IMR-90 (cell line): Measurements from ENCODE around the gene JAKMIP1. TPM values are rescaled to one million over a fixed set of nuclear protein-coding genes. Genes with fewer than 3 reads are reported as not detected.

ENCODE experiments used
- ATAC-seq: fragments of 200-7000 bp; cut with Tn5 transposase; 2 replicates; pipeline ENCODE4 v1.9.1; 2020; ENCODE audit warnings: low read depth, mild to moderate bottlenecking, moderate library complexity
- BruUV-seq: library from RNA; stranded (reverse); fragments of 400-500 nt; replicated peaks from 2 replicates; lab custom pipeline; 2021; lab: Mats Ljungman, UMichigan
- CTCF ChIA-PET: fragments of 300-600 bp; formaldehyde crosslinking; extraction: SDS; loops from one replicate; lab custom pipeline; 2021; ENCODE audit warnings: antibody characterized with exemption; lab: Yijun Ruan, JAX
- POLR2A ChIA-PET: fragments of 300-600 bp; sonication (Branson Sonifier 250); formaldehyde crosslinking; loops from one replicate; lab custom pipeline; 2022; ENCODE audit warnings: antibody characterized with exemption; ENCODE audit not compliant: unreplicated experiment; lab: Charles Lee
- DNase-seq: peaks from one replicate; pipeline ENCODE4 v3.0.0; 2013
- H2AFZ ChIP-seq: replicated peaks from 2 replicates; pipeline ENCODE3; 2013; ENCODE audit warnings: low read length, mild to moderate bottlenecking; ENCODE audit not compliant: poor library complexity
- H2AK5ac ChIP-seq: 2 replicates; pipeline ENCODE4 v1.6.1; 2013; ENCODE audit warnings: low read depth, low read length, inconsistent platforms
- H2AK9ac ChIP-seq: replicated peaks from 2 replicates; pipeline ENCODE3; 2013; ENCODE audit warnings: mild to moderate bottlenecking, low read depth, low read length, moderate library complexity; ENCODE audit not compliant: poor library complexity
- H2BK120ac ChIP-seq: 2 replicates; pipeline ENCODE4 v1.6.1; 2013; ENCODE audit warnings: low read depth, low read length, inconsistent platforms
- H2BK15ac ChIP-seq: 3 replicates; pipeline ENCODE4 v1.6.1; 2013; ENCODE audit warnings: low read depth, low read length, inconsistent platforms
- H2BK20ac ChIP-seq: 2 replicates; pipeline ENCODE4 v1.6.1; 2013; ENCODE audit warnings: low read depth, mild to moderate bottlenecking, inconsistent platforms, low read length, moderate library complexity
- H2BK5ac ChIP-seq: 2 replicates; pipeline ENCODE4 v1.6.1; 2013; ENCODE audit warnings: mild to moderate bottlenecking, low read depth, low read length, inconsistent platforms; ENCODE audit not compliant: poor library complexity, severe bottlenecking
- H3K14ac ChIP-seq: replicated peaks from 2 replicates; pipeline ENCODE4 v1.6.1; 2013; ENCODE audit warnings: low read depth, low read length, inconsistent platforms
- H3K18ac ChIP-seq: 2 replicates; pipeline ENCODE4 v1.6.1; 2013; ENCODE audit warnings: low read depth, low read length, control low read depth
- H3K23ac ChIP-seq: 2 replicates; pipeline ENCODE4 v1.6.1; 2013; ENCODE audit warnings: low read depth, low read length, inconsistent platforms
- H3K27ac ChIP-seq: 2 replicates; pipeline ENCODE4 v1.5.1; 2013; ENCODE audit warnings: mild to moderate bottlenecking, control low read depth, low read length; ENCODE audit not compliant: insufficient read depth
- H3K27me3 ChIP-seq: 2 replicates; pipeline ENCODE4 v1.6.1; 2013; ENCODE audit warnings: low read length; ENCODE audit not compliant: control insufficient read depth, insufficient read depth
- H3K36me3 ChIP-seq: 2 replicates; pipeline ENCODE4 v1.6.1; 2013; ENCODE audit warnings: low read length, mixed read lengths; ENCODE audit not compliant: control insufficient read depth, insufficient read depth
- H3K4ac ChIP-seq: 2 replicates; pipeline ENCODE4 v1.6.1; 2013; ENCODE audit warnings: low read depth, low read length, inconsistent platforms
- H3K4me1 ChIP-seq: 2 replicates; pipeline ENCODE4 v1.6.1; 2013; ENCODE audit warnings: low read length, mixed read lengths; ENCODE audit not compliant: control insufficient read depth, insufficient read depth
- H3K4me2 ChIP-seq: 2 replicates; pipeline ENCODE4 v1.6.1; 2013; ENCODE audit warnings: low read depth, mild to moderate bottlenecking, control low read depth, low read length, moderate library complexity
- H3K4me3 ChIP-seq: 2 replicates; pipeline ENCODE4 v1.5.1; 2013; ENCODE audit warnings: low read depth, mild to moderate bottlenecking, control low read depth, low read length, moderate library complexity; ENCODE audit not compliant: insufficient read depth
- H3K56ac ChIP-seq: 2 replicates; pipeline ENCODE4 v1.6.1; 2013; ENCODE audit warnings: low read length, inconsistent platforms; ENCODE audit not compliant: insufficient read depth; ENCODE audit errors: extremely low read depth
- H3K79me1 ChIP-seq, 2 experiments: 2 replicates each; pipeline ENCODE4 v1.6.1; 2013; ENCODE audit warnings: low read length in 2 of 2, inconsistent platforms in 1 of 2, low read depth in 1 of 2
- H3K9ac ChIP-seq: 2 replicates; pipeline ENCODE4 v1.6.1; 2013; ENCODE audit warnings: low read depth, low read length, control low read depth
- H3K9me1 ChIP-seq: 2 replicates; pipeline ENCODE4 v1.6.1; 2013; ENCODE audit warnings: low read length, inconsistent platforms; ENCODE audit not compliant: insufficient read depth
- H3K9me3 ChIP-seq: 2 replicates; pipeline ENCODE4 v1.6.1; 2013; ENCODE audit warnings: low read length; ENCODE audit not compliant: control insufficient read depth, insufficient read depth
- H4K20me1 ChIP-seq: 2 replicates; pipeline ENCODE4 v1.6.1; 2013; ENCODE audit warnings: low read length, inconsistent platforms; ENCODE audit not compliant: insufficient read depth
- H4K5ac ChIP-seq: 2 replicates; pipeline ENCODE4 v1.6.1; 2013; ENCODE audit warnings: mild to moderate bottlenecking, low read depth, low read length, control low read depth
- H4K8ac ChIP-seq, 2 experiments: 2 replicates each; pipeline ENCODE4 v1.6.1; 2013; ENCODE audit warnings: low read depth in 2 of 2, low read length in 2 of 2, control low read depth in 1 of 2, inconsistent platforms in 1 of 2
- H4K91ac ChIP-seq: 2 replicates; pipeline ENCODE4 v1.6.1; 2013; ENCODE audit warnings: low read depth, low read length, inconsistent platforms; ENCODE audit not compliant: insufficient read depth
- CEBPB ChIP-seq: IDR thresholded peaks from 2 replicates; pipeline ENCODE4 v1.6.1; 2012; ENCODE audit warnings: low read depth, low read length, improper control_type of control experiment
- FOS ChIP-seq: fragments of 150-350 bp; IDR thresholded peaks from 2 replicates; pipeline ENCODE4 v1.6.1; 2016; ENCODE audit warnings: low read depth, low read length
- MAFK ChIP-seq: IDR thresholded peaks from 2 replicates; pipeline ENCODE4 v1.6.1; 2012; ENCODE audit warnings: low read depth, low read length, improper control_type of control experiment
- MAZ ChIP-seq: IDR thresholded peaks from 2 replicates; pipeline ENCODE4 v1.6.1; 2012; ENCODE audit warnings: low read depth, mild to moderate bottlenecking, low read length, improper control_type of control experiment, moderate library complexity, borderline replicate concordance
- MXI1 ChIP-seq: IDR thresholded peaks from 2 replicates; pipeline ENCODE4 v1.6.1; 2012; ENCODE audit warnings: low read depth, mild to moderate bottlenecking, low read length, moderate library complexity, borderline replicate concordance
- POLR2A ChIP-seq: IDR thresholded peaks from 2 replicates; pipeline ENCODE4 v1.6.1; 2012; ENCODE audit warnings: mild to moderate bottlenecking, low read depth, low read length
- RAD21 ChIP-seq: IDR thresholded peaks from 2 replicates; pipeline ENCODE4 v1.6.1; 2012; ENCODE audit warnings: low read length, improper control_type of control experiment
- RCOR1 ChIP-seq: IDR thresholded peaks from 2 replicates; pipeline ENCODE4 v1.6.1; 2012; ENCODE audit warnings: mild to moderate bottlenecking, low read length, improper control_type of control experiment; ENCODE audit not compliant: insufficient replicate concordance
- RFX5 ChIP-seq: IDR thresholded peaks from 2 replicates; pipeline ENCODE4 v1.8.0; 2012; ENCODE audit warnings: low read depth, mild to moderate bottlenecking, low read length, moderate library complexity
- SMC3 ChIP-seq: fragments of 150-350 bp; IDR thresholded peaks from 2 replicates; pipeline ENCODE4 v1.6.1; 2016; ENCODE audit warnings: low read depth, mild to moderate bottlenecking, antibody characterized with exemption, low read length, moderate library complexity
- WGBS, 2 experiments: methylation state at CpG; one replicate each; pipeline versions ENCODE4 v1.1.5 to v1.1.7; 2013; ENCODE audit warnings: missing lambda C conversion rate in 2 of 2; ENCODE audit not compliant: insufficient read length in 1 of 2; ENCODE audit errors: extremely low coverage in 2 of 2; 5-methylcytosine and 5-hydroxymethylcytosine counted together
- dilution Hi-C: fragments of 300-500 bp; cut with HindIII; formaldehyde crosslinking; loops from one replicate; pipeline ENCODE4 v1.14.3; 2018; ENCODE audit warnings: low sequenced_read_pairs; ENCODE audit not compliant: unreplicated experiment
- in situ Hi-C: fragments of 300-500 bp; cut with MboI; formaldehyde crosslinking; loops from 3 replicates; pipeline ENCODE4 v1.14.3; 2019; ENCODE audit warnings: low sequenced_read_pairs, inconsistent platforms, mixed read lengths
- intact Hi-C: fragments of 100-400 bp; cut with micrococcal nuclease; formaldehyde crosslinking; loops from 2 replicates; pipeline ENCODE4 v1.10.0; 2022
- polyA plus RNA-seq, 3 experiments: library from polyadenylated mRNA; depleted of rRNA; stranded (reverse); fragments of >200 nt; gene quantifications; 2 replicates each; pipeline ENCODE4 v1.2.3, GENCODE V29; 2012; ENCODE audit warnings: low replicate concordance in 1 of 3
- total RNA-seq: library from RNA; depleted of rRNA; stranded (reverse); fragments of >200 nt; gene quantifications from 2 replicates; pipeline ENCODE4 v1.2.3, GENCODE V29; 2012
- TF ChIP-seq, protein P1 (sequence below): fragments of 150-350 bp; IDR thresholded peaks from 2 replicates; pipeline ENCODE4 v1.6.1; 2016; ENCODE audit warnings: low read depth, mild to moderate bottlenecking, low read length, moderate library complexity, borderline replicate concordance
- TF ChIP-seq, protein P2 (sequence below): conservative IDR thresholded peaks from 2 replicates; pipeline ENCODE4 v1.5.1; 2012; ENCODE audit warnings: mild to moderate bottlenecking, low read depth, low read length, improper control_type of control experiment
- TF ChIP-seq, protein P3 (sequence below): fragments of 150-350 bp; IDR thresholded peaks from 2 replicates; pipeline ENCODE4 v1.6.1; 2017; ENCODE audit warnings: mild to moderate bottlenecking, antibody characterized with exemption, low read length, low read depth

The JAKMIP1 gene
- total and polyA plus RNA-seq, 2 of the 4 experiments (the other 2 are of a cell fraction) = not detected

DNA sequence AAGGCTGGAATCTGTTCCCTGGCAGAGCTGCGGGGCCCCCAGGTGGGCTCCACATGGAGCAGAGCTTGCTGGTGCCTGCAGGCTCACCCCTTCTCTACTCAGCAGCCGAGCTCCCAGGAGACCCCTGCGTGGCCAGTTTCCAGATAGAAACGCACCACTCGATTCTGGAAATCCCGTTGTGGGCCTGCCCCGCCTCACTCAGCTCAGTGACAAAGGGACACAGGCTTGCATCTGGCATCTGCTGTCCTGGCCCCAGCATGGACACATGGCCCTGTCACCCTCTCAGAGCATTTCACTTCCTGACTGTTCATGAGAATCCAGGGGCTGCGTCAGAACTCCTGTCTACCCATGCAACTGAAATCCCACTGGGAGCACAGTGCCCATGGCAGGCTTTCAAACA lies 161.6 kb downstream of the JAKMIP1 start:
- no peak overlapping the region for H3K27ac ChIP-seq
- no peak overlapping the region for H2BK5ac ChIP-seq
- no peaks in the 10 kb centered on the region for H3K79me1 ChIP-seq
- H3K4ac ChIP-seq = no peak overlapping the region
- no peak overlapping the region for H2BK20ac ChIP-seq
- H4K8ac ChIP-seq = no peak overlapping the region
- H3K9me1 ChIP-seq = no peaks in the 10 kb centered on the region
- H3K23ac ChIP-seq = no peak overlapping the region
- H3K4me1 ChIP-seq = no peaks in the 10 kb centered on the region
- no peak overlapping the region for H3K56ac ChIP-seq
- no peak for ATAC-seq
- H3K4me2 ChIP-seq = no peak overlapping the region
- H2BK120ac ChIP-seq = no peak overlapping the region
- dilution Hi-C loops = no loop called here
- H2BK15ac ChIP-seq = no peak overlapping the region
- H2AFZ ChIP-seq = no peak overlapping the region
- no peak overlapping the region for H3K9ac ChIP-seq
- no peak overlapping the region for H3K18ac ChIP-seq
- H4K5ac ChIP-seq = no peak overlapping the region
- no peaks in the 10 kb centered on the region for H3K27me3 ChIP-seq
- BruUV-seq = no TSS peak
- peaks cover 2% of the 10 kb centered on the region; the same call in 1 of the 2 replicates for H3K9me3 ChIP-seq
- no peaks in the 10 kb centered on the region for H3K36me3 ChIP-seq
- no peak overlapping the region for H2AK9ac ChIP-seq
- ChIA-PET CTCF (no interaction called here), POLR2A (no interaction called here)
- H4K91ac ChIP-seq = no peak overlapping the region
- 68% methylated on average over 4 of the region's 8 CpGs; no CpG with 5 or more reads in 1 of the 2 experiments for WGBS, 2 experiments
- intact Hi-C loops = no loop called here
- in situ Hi-C loops = loop anchor here (25.0 kb wide), 2 partner anchors 99 to 399 kb away; no protein-coding TSS in a partner anchor
- TF ChIP-seq, protein P1, sequence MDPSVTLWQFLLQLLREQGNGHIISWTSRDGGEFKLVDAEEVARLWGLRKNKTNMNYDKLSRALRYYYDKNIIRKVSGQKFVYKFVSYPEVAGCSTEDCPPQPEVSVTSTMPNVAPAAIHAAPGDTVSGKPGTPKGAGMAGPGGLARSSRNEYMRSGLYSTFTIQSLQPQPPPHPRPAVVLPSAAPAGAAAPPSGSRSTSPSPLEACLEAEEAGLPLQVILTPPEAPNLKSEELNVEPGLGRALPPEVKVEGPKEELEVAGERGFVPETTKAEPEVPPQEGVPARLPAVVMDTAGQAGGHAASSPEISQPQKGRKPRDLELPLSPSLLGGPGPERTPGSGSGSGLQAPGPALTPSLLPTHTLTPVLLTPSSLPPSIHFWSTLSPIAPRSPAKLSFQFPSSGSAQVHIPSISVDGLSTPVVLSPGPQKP = no peak
- TF ChIP-seq SMC3 = no peak
- TF ChIP-seq CEBPB = no peak
- no peak for TF ChIP-seq RAD21
- TF ChIP-seq RFX5 = no peak
- no peak for TF ChIP-seq POLR2A
- no peak for TF ChIP-seq MXI1
- TF ChIP-seq MAFK = no peak
- TF ChIP-seq, protein P2, sequence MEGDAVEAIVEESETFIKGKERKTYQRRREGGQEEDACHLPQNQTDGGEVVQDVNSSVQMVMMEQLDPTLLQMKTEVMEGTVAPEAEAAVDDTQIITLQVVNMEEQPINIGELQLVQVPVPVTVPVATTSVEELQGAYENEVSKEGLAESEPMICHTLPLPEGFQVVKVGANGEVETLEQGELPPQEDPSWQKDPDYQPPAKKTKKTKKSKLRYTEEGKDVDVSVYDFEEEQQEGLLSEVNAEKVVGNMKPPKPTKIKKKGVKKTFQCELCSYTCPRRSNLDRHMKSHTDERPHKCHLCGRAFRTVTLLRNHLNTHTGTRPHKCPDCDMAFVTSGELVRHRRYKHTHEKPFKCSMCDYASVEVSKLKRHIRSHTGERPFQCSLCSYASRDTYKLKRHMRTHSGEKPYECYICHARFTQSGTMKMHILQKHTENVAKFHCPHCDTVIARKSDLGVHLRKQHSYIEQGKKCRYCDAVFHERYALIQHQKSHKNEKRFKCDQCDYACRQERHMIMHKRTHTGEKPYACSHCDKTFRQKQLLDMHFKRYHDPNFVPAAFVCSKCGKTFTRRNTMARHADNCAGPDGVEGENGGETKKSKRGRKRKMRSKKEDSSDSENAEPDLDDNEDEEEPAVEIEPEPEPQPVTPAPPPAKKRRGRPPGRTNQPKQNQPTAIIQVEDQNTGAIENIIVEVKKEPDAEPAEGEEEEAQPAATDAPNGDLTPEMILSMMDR = no peak
- no peak for TF ChIP-seq MAZ
- TF ChIP-seq RCOR1 = no peak
- TF ChIP-seq, protein P3, sequence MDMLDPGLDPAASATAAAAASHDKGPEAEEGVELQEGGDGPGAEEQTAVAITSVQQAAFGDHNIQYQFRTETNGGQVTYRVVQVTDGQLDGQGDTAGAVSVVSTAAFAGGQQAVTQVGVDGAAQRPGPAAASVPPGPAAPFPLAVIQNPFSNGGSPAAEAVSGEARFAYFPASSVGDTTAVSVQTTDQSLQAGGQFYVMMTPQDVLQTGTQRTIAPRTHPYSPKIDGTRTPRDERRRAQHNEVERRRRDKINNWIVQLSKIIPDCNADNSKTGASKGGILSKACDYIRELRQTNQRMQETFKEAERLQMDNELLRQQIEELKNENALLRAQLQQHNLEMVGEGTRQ = no peak
- no peak for TF ChIP-seq FOS
- DNase-seq = no peak
- H3K4me3 ChIP-seq = no peak overlapping the region
- H3K14ac ChIP-seq = no peak overlapping the region
- no peaks in the 10 kb centered on the region for H4K20me1 ChIP-seq
- no peak overlapping the region for H2AK5ac ChIP-seq
